Measurements from ENCODE around the gene HDHD3. TPM values are rescaled to one million over a fixed set of nuclear protein-coding genes. Genes with fewer than 3 reads are reported as not detected.
"Not testable (repeated sequence)": the region's sequence is repeated elsewhere in the genome, so short reads cannot be mapped to it uniquely, and the experiment has no call there.

The HDHD3 gene
- total RNA-seq, 1 donor from 2014 or later, result 8.4 TPM

DNA sequence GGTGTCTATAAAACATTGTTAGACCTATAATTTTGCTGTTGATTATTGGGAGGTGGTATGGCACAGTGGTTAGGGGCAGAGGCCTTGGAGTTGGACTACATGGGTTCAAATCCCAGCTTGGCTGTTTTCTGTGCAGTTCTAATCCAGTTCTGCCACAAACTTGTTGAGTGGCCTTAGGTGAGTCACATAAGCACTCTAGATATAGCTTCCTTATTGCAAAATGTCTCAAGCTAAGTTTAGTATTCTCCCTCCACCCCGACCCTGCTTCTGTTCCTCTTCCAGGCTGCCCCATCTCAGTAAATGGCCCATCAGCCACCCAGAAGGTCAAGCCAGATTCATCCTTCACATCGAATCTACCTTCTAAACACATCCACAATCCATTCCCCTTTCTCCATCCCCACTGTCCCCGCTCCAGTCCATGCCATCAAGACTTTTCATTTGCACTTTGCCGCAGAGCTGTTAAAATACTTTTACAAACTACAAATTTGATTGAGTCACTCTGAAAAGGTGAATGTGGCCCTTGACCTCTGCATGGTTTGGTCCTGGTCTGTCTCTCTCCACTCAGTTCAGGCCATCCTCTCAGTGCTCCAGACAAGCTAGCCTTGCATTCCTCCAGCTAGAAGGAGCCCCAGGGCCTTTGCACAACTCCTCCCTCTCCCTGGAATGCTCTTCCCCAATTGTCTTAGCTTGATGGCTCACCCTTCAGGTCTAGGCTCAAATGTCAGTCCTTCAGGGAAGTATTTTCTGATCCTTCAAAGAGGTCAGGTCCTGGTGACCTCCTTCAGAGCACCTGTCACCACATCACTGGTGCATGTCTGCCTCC, 10.0 kb upstream of the HDHD3 start:
- H3K27ac Mint-ChIP-seq (ENCODE audit: unreplicated experiment), result no peak overlapping the region
- no peak for DNase-seq (ENCODE audit: low spot score)
- peaks cover 1% of the 10 kb centered on the region for H3K27me3 Mint-ChIP-seq (ENCODE audit: unreplicated experiment)
- H3K4me3 Mint-ChIP-seq (ENCODE audit: unreplicated experiment), result no peak overlapping the region
- H3K9me3 Mint-ChIP-seq (ENCODE audit: unreplicated experiment), result no peaks in the 10 kb centered on the region
- H3K36me3 Mint-ChIP-seq (ENCODE audit: low read depth, unreplicated experiment), result peaks cover 30% of the 10 kb centered on the region
- H3K4me1 Mint-ChIP-seq (ENCODE audit: unreplicated experiment), result peaks cover 2% of the 10 kb centered on the region
- TF ChIP-seq, protein P1, sequence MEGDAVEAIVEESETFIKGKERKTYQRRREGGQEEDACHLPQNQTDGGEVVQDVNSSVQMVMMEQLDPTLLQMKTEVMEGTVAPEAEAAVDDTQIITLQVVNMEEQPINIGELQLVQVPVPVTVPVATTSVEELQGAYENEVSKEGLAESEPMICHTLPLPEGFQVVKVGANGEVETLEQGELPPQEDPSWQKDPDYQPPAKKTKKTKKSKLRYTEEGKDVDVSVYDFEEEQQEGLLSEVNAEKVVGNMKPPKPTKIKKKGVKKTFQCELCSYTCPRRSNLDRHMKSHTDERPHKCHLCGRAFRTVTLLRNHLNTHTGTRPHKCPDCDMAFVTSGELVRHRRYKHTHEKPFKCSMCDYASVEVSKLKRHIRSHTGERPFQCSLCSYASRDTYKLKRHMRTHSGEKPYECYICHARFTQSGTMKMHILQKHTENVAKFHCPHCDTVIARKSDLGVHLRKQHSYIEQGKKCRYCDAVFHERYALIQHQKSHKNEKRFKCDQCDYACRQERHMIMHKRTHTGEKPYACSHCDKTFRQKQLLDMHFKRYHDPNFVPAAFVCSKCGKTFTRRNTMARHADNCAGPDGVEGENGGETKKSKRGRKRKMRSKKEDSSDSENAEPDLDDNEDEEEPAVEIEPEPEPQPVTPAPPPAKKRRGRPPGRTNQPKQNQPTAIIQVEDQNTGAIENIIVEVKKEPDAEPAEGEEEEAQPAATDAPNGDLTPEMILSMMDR (IDR thresholded peaks at IDR 0.05; ENCODE audit: unreplicated experiment), result no peak

DNA sequence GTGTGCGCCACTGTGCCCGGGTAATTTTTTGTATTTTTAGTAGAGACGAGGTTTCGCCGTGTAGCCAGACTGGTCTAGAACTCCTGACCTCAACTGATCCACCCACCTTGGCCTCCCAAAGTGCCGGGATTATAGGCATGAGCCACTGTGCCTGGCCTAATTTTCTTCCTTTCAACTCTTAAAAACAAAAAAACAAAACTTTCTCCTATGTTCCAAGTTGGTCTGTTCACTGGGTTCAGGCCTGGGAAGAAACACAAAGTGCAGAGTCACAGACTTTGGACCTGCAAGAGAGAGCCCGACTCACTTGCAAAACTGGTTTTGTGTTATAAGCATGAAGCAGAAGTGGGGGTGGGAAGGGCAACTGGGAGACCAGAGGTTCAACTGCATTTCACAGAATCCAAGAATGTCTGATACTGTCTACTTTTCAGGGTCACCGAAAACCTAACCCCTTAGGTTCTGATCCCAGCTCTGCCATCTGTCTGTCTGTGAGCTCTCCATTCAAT, 5.2 kb upstream of the HDHD3 start:
- Mint-ChIP-seq H3K4me3 (ENCODE audit: unreplicated experiment) (no peak overlapping the region), H3K27ac (ENCODE audit: unreplicated experiment) (no peak overlapping the region), H3K4me1 (ENCODE audit: unreplicated experiment) (peaks cover 6% of the 10 kb centered on the region), H3K9me3 (ENCODE audit: unreplicated experiment) (no peaks in the 10 kb centered on the region), H3K27me3 (ENCODE audit: unreplicated experiment) (peaks cover 5% of the 10 kb centered on the region), H3K36me3 (ENCODE audit: low read depth, unreplicated experiment) (peaks cover 6% of the 10 kb centered on the region)
- TF ChIP-seq, protein P1 (IDR thresholded peaks at IDR 0.05; ENCODE audit: unreplicated experiment), result no peak
- DNase-seq (ENCODE audit: low spot score), result no peak

DNA sequence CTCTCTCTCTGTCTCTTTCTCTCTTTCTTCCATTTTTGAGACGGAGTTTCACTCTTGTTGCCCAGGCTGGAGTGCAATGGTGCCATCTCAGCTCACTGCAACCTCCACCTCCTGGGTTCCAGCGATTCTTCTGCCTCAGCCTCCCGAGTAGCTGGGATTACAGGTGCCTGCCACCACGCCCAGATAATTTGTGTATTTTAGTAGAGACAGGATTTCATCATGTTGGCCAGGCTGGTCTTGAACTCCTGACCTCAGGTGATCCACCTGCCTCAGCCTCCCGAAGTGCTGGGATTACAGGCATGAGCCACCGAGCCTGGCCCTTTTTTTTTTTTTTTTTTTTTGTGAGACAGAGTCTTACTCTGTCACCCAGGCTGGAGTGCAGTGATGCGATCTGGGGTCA, 4.7 kb upstream of the HDHD3 start:
- not testable (repeated sequence) for H3K4me3 Mint-ChIP-seq (ENCODE audit: unreplicated experiment); H3K4me1 Mint-ChIP-seq (ENCODE audit: unreplicated experiment); H3K27me3 Mint-ChIP-seq (ENCODE audit: unreplicated experiment); H3K36me3 Mint-ChIP-seq (ENCODE audit: low read depth, unreplicated experiment); H3K9me3 Mint-ChIP-seq (ENCODE audit: unreplicated experiment); DNase-seq (ENCODE audit: low spot score); H3K27ac Mint-ChIP-seq (ENCODE audit: unreplicated experiment)

DNA sequence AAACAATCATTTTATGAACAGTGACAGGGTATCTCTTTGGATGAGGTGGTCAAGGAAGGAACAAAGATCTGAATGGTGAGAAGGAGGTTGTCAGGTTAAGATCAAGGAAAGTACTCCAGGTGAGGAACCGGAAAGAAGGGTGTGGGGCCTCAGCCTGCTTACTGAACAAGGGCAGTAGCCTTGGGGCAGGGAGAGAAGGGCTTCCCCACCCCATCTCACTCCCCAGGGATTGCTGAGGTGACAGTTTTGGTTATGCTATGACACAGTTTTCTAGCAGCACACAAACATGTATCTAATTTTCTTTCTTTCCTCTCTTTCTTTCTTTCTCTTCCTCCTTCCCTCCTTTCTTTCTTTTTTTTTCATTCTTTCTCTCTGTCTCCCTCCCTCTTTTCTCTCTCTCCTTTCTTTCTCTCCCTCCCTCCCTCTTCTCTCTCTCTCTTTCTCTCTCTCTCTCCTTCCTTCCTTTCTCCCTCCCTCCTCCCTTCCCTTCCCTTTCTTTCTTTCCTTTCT, 4.1 kb upstream of the HDHD3 start:
- Mint-ChIP-seq H3K27ac (ENCODE audit: unreplicated experiment) (no peak overlapping the region), H3K36me3 (ENCODE audit: low read depth, unreplicated experiment) (no peaks in the 10 kb centered on the region), H3K4me3 (ENCODE audit: unreplicated experiment) (no peak overlapping the region), H3K4me1 (ENCODE audit: unreplicated experiment) (peaks cover 6% of the 10 kb centered on the region), H3K9me3 (ENCODE audit: unreplicated experiment) (no peaks in the 10 kb centered on the region), H3K27me3 (ENCODE audit: unreplicated experiment) (peaks cover 5% of the 10 kb centered on the region)
- TF ChIP-seq, protein P1 (IDR thresholded peaks at IDR 0.05; ENCODE audit: unreplicated experiment), result no peak
- DNase-seq (ENCODE audit: low spot score), result no peak

DNA sequence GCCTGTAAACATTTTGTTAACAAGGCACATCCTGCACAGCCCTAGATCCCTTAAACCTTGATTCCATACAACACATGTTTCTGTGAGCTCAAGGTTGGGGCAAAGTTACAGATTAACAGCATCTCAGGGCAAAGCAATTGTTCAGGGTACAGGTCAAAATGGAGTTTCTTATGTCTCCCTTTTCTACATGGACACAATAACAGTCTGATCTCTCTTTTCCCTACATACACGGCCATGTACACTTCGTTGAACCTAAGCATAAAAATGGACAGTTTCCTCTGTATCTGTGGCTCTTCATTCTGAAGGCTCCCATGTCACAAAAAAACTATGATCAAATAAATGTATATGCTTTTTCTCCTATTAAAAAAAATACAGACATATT, 3.0 kb upstream of the HDHD3 start:
- not testable (repeated sequence) for H3K27ac Mint-ChIP-seq (ENCODE audit: unreplicated experiment)

DNA sequence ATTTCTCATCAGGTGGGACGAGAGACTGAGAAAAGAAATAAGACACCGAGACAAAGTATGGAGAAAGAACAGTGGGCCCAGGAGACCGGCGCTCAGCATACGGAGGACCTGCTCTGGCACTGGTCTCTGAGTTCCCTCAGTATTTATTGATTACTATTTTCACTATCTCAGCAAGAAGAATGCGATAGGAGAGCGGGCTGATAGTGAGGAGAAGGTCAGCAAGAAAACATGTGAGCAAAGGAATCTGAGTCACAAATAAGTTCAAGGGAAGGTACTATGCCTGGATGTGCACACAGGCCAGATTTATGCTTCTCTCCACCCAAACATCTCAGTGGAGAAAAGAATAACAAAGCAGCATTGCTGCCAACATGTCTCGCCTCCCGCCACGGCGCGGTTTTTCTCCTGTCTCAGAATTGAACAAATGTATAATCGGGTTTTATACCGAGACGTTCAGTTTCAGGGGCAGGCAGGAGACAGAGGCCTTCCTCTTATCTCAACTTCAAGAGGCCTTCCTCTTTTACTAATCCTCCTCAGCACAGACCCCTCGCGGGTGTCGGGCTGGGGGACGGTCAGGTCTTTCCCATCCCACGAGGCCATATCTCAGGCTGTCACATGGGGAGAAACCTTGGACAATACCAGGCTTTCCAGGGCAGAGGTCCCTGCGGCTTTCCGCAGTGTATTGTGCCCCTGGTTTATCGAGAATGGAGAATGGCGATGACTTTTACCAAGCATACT, 2.5 kb upstream of the HDHD3 start:
- H3K9me3 Mint-ChIP-seq (ENCODE audit: unreplicated experiment); H3K4me1 Mint-ChIP-seq (ENCODE audit: unreplicated experiment); H3K27me3 Mint-ChIP-seq (ENCODE audit: unreplicated experiment); H3K36me3 Mint-ChIP-seq (ENCODE audit: low read depth, unreplicated experiment); H3K27ac Mint-ChIP-seq (ENCODE audit: unreplicated experiment); DNase-seq (ENCODE audit: low spot score); H3K4me3 Mint-ChIP-seq (ENCODE audit: unreplicated experiment): not testable (repeated sequence)

More for the DNA sequence above, 3.0 kb upstream of the HDHD3 start:
- not testable (repeated sequence) for DNase-seq (ENCODE audit: low spot score); H3K36me3 Mint-ChIP-seq (ENCODE audit: low read depth, unreplicated experiment); H3K4me3 Mint-ChIP-seq (ENCODE audit: unreplicated experiment); H3K4me1 Mint-ChIP-seq (ENCODE audit: unreplicated experiment); H3K9me3 Mint-ChIP-seq (ENCODE audit: unreplicated experiment); H3K27me3 Mint-ChIP-seq (ENCODE audit: unreplicated experiment)

All from endothelial cell (in vitro differentiated cells).